GM12872 (cell line): ENCODE data around the gene CCDC148.

Experiments used
- TF ChIP-seq, protein P1 (sequence below): IDR thresholded peaks from 3 replicates; pipeline ENCODE4 v1.5.1; 2011; ENCODE audit warnings: low read depth, mild to moderate bottlenecking, low read length, moderate library complexity; ENCODE audit not compliant: insufficient read depth

Gene CCDC148

DNA sequence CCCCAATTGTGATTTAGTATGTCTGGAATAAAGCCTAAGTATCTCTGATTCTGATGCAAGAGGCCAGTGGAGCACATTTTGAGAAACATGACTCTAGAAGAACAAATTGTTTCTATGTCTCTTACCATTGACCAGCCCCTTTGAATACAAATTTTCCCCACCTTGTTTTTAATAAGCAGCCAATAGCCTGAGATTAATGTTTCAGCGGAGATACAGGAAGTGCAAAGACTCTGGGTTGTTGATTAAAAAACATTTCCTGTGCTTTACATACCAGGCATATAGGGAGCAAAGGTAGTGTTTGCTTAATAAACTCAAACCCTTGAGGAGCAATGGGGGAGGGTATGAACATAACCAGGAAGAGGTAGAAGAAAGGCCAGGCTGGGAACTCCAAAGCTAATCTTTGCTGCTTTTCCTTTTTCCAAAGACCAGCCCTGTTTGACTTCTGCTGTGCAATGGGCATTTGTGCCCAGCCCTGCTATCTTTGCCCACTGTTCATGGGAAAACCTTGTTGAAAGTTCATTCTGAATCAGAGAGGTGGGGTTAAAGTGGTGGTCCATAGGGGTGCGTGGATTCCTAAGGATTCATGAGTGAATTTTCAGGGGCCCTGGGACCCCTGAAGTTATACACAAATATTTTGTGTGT, 325.6 kb downstream of the CCDC148 start:
- TF ChIP-seq, protein P1, sequence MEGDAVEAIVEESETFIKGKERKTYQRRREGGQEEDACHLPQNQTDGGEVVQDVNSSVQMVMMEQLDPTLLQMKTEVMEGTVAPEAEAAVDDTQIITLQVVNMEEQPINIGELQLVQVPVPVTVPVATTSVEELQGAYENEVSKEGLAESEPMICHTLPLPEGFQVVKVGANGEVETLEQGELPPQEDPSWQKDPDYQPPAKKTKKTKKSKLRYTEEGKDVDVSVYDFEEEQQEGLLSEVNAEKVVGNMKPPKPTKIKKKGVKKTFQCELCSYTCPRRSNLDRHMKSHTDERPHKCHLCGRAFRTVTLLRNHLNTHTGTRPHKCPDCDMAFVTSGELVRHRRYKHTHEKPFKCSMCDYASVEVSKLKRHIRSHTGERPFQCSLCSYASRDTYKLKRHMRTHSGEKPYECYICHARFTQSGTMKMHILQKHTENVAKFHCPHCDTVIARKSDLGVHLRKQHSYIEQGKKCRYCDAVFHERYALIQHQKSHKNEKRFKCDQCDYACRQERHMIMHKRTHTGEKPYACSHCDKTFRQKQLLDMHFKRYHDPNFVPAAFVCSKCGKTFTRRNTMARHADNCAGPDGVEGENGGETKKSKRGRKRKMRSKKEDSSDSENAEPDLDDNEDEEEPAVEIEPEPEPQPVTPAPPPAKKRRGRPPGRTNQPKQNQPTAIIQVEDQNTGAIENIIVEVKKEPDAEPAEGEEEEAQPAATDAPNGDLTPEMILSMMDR, result no peak

DNA sequence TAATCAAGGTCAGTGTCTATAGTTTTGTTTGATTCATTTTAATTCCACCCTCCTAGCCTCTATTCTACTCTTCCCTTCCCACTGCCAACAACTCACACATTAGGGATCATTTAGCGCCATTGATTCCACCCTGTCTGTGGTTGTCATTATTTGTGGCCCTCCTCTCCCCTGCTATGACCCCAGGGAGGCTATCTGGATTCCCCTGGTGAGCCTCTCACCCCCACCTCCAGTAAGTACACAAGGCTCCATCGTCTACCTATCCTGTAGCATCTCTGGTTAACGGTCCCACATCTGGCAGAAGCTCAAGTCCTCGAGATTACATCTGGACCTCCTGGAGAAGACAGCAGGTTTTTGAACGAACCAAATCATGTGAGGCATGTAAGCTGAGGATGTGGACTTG, 327.5 kb downstream of the CCDC148 start:
- TF ChIP-seq, protein P1, result no peak

DNA sequence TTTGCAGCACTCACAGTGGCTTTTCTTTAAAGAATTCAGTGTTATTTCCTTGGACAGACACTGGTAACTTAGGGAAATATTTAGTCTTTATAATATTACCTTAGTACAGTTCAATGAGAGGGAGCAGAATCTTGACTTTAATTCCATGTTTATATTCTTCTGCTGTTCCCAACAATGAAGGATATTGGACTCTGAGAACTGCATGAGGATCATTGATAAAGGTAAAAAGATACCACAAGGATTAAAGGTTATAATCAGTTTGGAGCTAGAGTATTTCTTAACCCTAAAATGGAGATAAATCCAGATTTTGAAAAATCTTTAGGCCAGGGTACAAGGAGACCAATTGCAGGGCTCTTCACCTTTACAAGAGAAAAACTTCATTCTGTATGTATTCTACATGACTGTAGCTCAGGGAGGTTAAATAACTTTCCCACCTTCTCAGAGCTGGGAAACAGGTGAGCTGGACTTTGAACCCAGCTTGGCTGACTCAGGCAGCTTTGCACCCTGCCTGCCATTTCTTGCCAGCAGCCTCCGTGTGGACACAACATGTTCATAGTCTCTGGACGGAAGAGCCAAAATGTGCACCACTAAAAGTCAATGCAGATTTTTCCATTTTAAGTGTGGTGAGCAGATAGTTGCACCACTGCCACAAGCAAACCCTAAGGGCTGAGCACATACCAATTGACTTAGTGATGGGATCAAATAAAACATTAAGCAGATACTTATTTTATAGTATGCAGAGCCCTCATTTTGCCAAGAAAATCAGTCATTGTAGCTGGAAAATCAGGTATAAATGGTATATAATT, 328.2 kb downstream of the CCDC148 start:
- TF ChIP-seq, protein P1, result no peak

DNA sequence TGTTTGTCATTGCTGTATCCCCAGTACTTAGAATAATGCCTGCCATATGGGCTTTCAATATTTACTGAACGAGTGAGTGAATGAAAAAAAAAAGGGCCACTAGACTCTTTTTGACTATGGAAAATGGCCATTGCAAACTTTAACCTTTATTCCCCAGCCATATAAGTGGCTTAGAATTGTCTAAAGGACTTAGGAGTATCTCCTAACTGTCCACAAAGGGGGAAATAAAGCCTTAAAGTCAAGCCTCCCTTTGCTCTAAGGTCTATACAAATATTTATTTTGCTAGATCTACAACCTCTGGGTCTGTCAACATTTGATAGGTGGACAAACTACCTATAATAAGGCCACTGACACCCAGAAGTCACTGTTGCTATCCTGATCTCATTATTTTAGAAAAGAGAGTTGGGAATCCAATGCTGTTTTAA, 329.2 kb downstream of the CCDC148 start:
- TF ChIP-seq, protein P1, result no peak

DNA sequence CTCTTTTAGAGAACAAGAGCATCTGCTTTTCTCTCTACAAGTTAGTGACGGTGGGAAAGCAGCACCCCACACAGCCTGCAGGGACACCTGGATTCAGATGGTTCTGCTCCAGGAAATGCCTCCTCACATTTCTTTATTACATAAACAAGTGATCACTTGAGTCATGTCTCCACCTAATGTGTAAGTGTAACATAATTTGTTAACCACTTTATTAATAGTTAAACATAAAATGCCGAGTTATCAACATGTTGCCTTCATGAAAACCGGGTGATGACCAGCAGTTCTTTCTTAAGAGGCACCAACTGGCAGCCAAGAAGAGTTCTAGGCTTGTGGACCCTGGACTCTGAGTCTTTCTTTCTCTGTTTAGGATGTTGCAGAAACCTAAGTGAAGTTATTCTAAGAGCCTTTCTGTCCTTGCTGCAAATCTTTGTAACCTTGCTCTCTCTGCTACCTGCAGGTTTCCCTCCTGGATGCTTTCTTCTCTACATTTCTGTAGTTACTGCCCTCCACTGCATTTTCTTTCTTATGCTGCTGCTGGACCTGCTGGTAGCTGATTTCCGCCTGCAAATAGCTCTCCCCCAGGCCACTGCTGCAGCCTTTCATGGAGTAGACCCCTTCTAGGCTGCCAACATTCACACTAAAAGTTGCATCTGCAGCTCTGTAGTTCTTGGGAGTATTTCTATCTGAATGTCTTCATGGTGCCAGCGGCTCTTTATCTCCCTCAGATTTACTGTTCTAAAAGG, 330.6 kb downstream of the CCDC148 start:
- TF ChIP-seq, protein P1, result no peak

DNA sequence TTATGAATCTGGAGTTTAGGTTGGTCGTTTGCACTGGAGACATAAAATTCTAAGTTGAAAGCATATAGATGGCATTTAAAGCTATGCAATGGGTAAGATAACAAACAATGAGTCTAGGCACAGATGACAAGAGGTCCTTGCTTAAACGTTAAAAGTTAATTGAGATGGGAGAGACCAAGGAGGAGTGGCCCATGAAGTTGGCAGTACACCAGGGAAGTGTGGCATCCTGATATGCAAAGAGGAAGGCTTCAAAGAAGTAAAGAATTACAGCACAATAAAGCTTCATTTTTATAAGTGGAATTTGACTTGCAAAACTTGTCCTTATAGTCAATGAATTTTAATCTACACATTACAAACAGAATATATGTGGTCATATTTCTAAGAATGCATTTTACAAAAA, 331.7 kb downstream of the CCDC148 start:
- TF ChIP-seq, protein P1, result no peak
